Thyroid gland (tissue), 4 donors: ENCODE data around the gene COL9A3.

Experiments
- CTCF ChIP-seq, 6 experiments: fragments of 200-600 bp in 3 of 6; fragments of 450-650 bp in 3 of 6; sonication (generic) in 3 of 6; IDR thresholded peaks; one replicate each; pipeline ENCODE4 v1.5.1; 2016 to 2019; ENCODE audit warnings: antibody characterized with exemption in 6 of 6, mild to moderate bottlenecking in 2 of 6, inconsistent platforms in 1 of 6, moderate library complexity in 1 of 6
- POLR2A ChIP-seq, 2 donors: fragments of 450-650 bp; IDR thresholded peaks; one replicate each; pipeline ENCODE4 v1.6.1; 2017; ENCODE audit warnings: antibody characterized with exemption in 2 of 2, mild to moderate bottlenecking in 2 of 2, moderate library complexity in 1 of 2

GRCh38 chr20:62830251-62830650 is 13.4 kb downstream of the COL9A3 start:
- no peak for TF ChIP-seq CTCF (IDR thresholded peaks at IDR 0.05)
- no peak for TF ChIP-seq POLR2A (IDR thresholded peaks at IDR 0.05)
